Smooth muscle cell of the pulmonary artery (primary cell): ENCODE measurements around the gene BAHD1. TPM values are rescaled to one million over a fixed set of nuclear protein-coding genes. Genes with fewer than 3 reads are reported as not detected.

Experiments used
- total RNA-seq: library from RNA; depleted of rRNA; stranded (reverse); fragments of >200 nt; gene quantifications from 2 replicates; pipeline ENCODE4 v1.2.3, GENCODE V29; 2014

The BAHD1 gene
- 9.4 and 10.4 TPM in 2 replicates for total RNA-seq

DNA sequence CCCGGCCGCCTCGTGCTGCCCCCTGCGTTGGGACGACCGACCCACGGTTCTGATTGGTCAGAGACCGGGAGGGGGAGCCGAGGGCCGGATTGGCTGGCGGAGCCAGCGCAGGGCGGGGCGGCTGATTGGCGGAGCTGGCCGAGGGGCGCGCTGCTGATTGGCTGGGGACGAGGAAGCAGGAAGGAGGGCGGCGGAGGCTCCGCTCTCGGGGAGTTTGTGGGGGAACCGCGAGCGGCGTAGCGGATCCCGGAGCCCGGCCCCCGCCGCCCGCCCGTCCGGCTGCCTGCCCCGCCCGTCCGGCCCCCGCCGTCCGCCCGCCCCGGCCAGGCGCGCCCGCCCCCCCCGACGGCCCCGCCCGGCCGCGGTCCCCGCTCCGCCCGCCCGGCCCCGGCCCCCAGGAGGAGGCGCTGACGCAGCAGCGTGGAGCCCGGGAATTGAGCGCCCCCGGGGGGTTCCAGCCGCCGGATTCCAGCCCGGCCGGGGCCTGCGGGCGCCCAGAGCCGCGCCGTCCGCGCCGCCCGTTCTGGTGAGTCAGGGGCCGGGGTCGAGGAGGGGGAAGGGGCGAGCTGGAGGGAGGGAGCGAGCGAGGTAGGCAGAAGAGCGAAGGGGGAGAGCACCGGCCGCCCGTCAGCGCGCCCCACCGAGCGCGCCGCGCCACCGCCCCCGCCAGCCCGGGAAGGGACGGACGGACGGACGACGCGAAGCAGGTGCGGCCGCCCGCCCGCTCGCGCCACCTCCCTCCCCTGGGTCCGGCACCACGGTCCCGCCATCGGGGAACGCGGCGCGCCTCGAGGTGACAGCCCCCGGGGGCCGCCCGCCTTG is at the start of gene BAHD1:
Gene BAHD1 (plus strand): TSS at position 211 of the 822 bp plus-strand sequence. CDS start 17,512 bp downstream, outside the sequence.

DNA sequence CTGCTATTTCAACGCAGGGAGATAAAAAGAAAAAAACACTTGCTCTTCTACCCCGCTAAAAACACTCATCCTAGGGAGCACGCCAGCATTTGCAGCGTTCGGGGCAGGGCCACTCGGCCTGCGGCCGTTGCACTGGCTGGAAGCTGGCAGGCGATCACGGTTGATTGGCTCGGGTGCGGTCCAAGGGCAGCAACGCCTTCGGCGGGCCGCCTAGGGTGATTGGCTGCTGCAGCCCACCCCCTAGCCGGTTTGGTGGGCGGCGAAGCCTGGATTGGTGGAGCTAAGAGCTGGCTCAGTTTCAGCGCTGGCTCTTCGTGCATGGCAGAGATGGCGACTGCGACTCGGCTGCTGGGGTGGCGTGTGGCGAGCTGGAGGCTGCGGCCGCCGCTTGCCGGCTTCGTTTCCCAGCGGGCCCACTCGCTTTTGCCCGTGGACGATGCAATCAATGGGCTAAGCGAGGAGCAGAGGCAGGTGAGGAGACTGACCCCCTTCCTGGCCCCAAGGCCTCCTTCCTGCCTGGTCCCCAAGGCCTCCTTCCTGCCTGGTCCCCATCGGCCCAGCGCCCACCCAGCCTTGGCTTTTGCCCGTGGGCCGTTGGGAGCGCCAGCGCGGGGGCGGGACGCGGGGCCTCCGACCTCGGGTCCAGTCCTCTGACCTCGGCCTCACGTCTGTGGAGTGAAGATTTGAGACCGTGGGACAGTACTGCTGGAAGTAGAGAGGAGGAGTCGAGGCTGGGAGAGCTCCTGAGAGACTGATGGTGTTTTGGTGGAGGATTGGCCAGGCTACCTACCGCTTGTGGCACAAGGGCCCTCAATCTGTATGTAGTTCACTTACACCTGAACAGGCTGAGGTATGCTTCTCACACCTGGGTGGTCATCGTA is 35.0 kb upstream of the BAHD1 start, which contains the start of gene IVD:
Gene IVD (plus strand): TSS at position 295 of the 881 bp plus-strand sequence. CDS start 33 bp downstream, at position 328.

GRCh38 chr15:40470423-40471104 is 29.8 kb downstream of the BAHD1 start, which contains the start of gene CHST14:
Gene CHST14 (plus strand): TSS chr15:40470984. CDS start chr15:40471214, 230 bp downstream.

Other genes with a start within 250 kb of the BAHD1 start
- 0.13 TPM in 2 replicates for gene PAK6, start 201.9 kb upstream of the BAHD1 start, total RNA-seq
- not detected in 2 replicates for gene ANKRD63, start 157.9 kb upstream of the BAHD1 start, total RNA-seq
- 0.07 and 0.43 TPM in 2 replicates for gene PLCB2, start 133.0 kb upstream of the BAHD1 start, total RNA-seq
- 26.2 and 32.5 TPM in 2 replicates for gene INAFM2, start 117.3 kb upstream of the BAHD1 start, total RNA-seq
- gene CCDC9B, start 100.0 kb upstream of the BAHD1 start, total RNA-seq = 49.3 and 91.9 TPM in 2 replicates
- gene PHGR1, start 89.9 kb upstream of the BAHD1 start, total RNA-seq = not detected in 2 replicates
- 0.13 and 0.17 TPM in 2 replicates for gene DISP2, start 82.7 kb upstream of the BAHD1 start, total RNA-seq
- 14.0 and 20.7 TPM in 2 replicates for gene KNSTRN, start 58.2 kb upstream of the BAHD1 start, total RNA-seq
- 63.4 and 84.4 TPM in 2 replicates for gene IVD, start 35.2 kb upstream of the BAHD1 start, total RNA-seq
- 18.4 and 21.8 TPM in 2 replicates for gene CHST14, start 30.0 kb downstream of the BAHD1 start, total RNA-seq
- gene CCDC32, start 124.1 kb downstream of the BAHD1 start, total RNA-seq = 13.0 and 17.1 TPM in 2 replicates
- gene RPUSD2, start 128.3 kb downstream of the BAHD1 start, total RNA-seq = 9.3 and 10.8 TPM in 2 replicates
- gene KNL1, start 153.3 kb downstream of the BAHD1 start, total RNA-seq = 2.0 and 5.7 TPM in 2 replicates